Mesenchymal stem cell (in vitro differentiated cells and primary cell): ENCODE data around the gene SPATA20.

Experiments used
- DNase-seq: peaks from one replicate; pipeline ENCODE4 v3.0.0-alpha.2; 2013
- H2AFZ ChIP-seq: one replicate; pipeline ENCODE4 v1.6.1; 2013; ENCODE audit warnings: low read depth, mild to moderate bottlenecking, control low read depth, inconsistent platforms, low read length, moderate library complexity
- H2AK5ac ChIP-seq: 2 replicates; pipeline ENCODE4 v1.6.1; 2013; ENCODE audit warnings: low read length, moderate library complexity, mild to moderate bottlenecking, inconsistent platforms; ENCODE audit not compliant: severe bottlenecking
- H2BK120ac ChIP-seq: one replicate; pipeline ENCODE4 v1.6.1; 2013; ENCODE audit warnings: low read depth, mild to moderate bottlenecking, inconsistent platforms, low read length, moderate library complexity
- H2BK12ac ChIP-seq, 2 experiments: one replicate each; pipeline ENCODE4 v1.6.1; 2013; ENCODE audit warnings: inconsistent platforms in 2 of 2, low read length in 2 of 2, mild to moderate bottlenecking in 2 of 2, moderate library complexity in 2 of 2, control low read depth in 1 of 2
- H2BK15ac ChIP-seq: one replicate; pipeline ENCODE4 v1.6.1; 2013; ENCODE audit warnings: mild to moderate bottlenecking, low read depth, inconsistent platforms; ENCODE audit not compliant: poor library complexity, severe bottlenecking
- H2BK5ac ChIP-seq: 2 replicates; pipeline ENCODE4 v1.6.1; 2013; ENCODE audit warnings: low read depth, mild to moderate bottlenecking, low read length, control low read depth, inconsistent platforms; ENCODE audit not compliant: poor library complexity, severe bottlenecking
- H3K14ac ChIP-seq, 2 experiments: one replicate each; pipeline ENCODE4 v1.6.1; 2013; ENCODE audit warnings: inconsistent platforms in 2 of 2, low read length in 2 of 2, control low read depth in 1 of 2, mild to moderate bottlenecking in 1 of 2, moderate library complexity in 1 of 2
- H3K18ac ChIP-seq, 2 experiments: one replicate each; pipeline ENCODE4 v1.6.1; 2013; ENCODE audit warnings: inconsistent platforms in 2 of 2, low read length in 2 of 2, control low read depth in 1 of 2, low read depth in 1 of 2, mild to moderate bottlenecking in 1 of 2
- H3K23ac ChIP-seq, 2 experiments: one replicate each; pipeline ENCODE4 v1.6.1; 2013; ENCODE audit warnings: inconsistent platforms in 2 of 2, low read length in 2 of 2, mild to moderate bottlenecking in 2 of 2, moderate library complexity in 2 of 2, control low read depth in 1 of 2
- H3K27ac ChIP-seq: 2 replicates; pipeline ENCODE4 v1.5.1; 2013; ENCODE audit warnings: mild to moderate bottlenecking, moderate library complexity, low read length, control low read depth, inconsistent platforms; ENCODE audit not compliant: poor library complexity, severe bottlenecking
- H3K27me3 ChIP-seq, 2 experiments: 2 replicates each; pipeline versions ENCODE4 v1.6.1 to v1.7.0; 2013; ENCODE audit warnings: low read length in 2 of 2, mild to moderate bottlenecking in 2 of 2, moderate library complexity in 2 of 2, control low read depth in 1 of 2, inconsistent platforms in 1 of 2; ENCODE audit not compliant: control insufficient read depth in 1 of 2, insufficient read depth in 1 of 2
- H3K36me3 ChIP-seq, 2 experiments: 2 replicates each; pipeline versions ENCODE4 v1.6.1 to v1.7.0; 2013; ENCODE audit warnings: low read length in 2 of 2, control low read depth in 1 of 2, inconsistent platforms in 1 of 2, low read depth in 1 of 2, mild to moderate bottlenecking in 1 of 2; ENCODE audit not compliant: insufficient read depth in 2 of 2, control insufficient read depth in 1 of 2
- H3K4ac ChIP-seq, 2 experiments: one replicate each; pipeline ENCODE4 v1.6.1; 2013; ENCODE audit warnings: inconsistent platforms in 2 of 2, low read length in 2 of 2, mild to moderate bottlenecking in 2 of 2, moderate library complexity in 2 of 2, control low read depth in 1 of 2, low read depth in 1 of 2
- H3K4me1 ChIP-seq: 2 replicates; pipeline ENCODE4 v1.6.1; 2013; ENCODE audit warnings: low read depth, low read length, control low read depth; ENCODE audit not compliant: control insufficient read depth, insufficient read depth
- H3K4me2 ChIP-seq: 2 replicates; pipeline ENCODE4 v1.6.1; 2013; ENCODE audit warnings: low read length, mild to moderate bottlenecking, inconsistent platforms; ENCODE audit not compliant: poor library complexity, severe bottlenecking
- H3K4me3 ChIP-seq, 2 experiments: 2 replicates each; pipeline versions ENCODE4 v1.5.1 to v1.7.0; 2013; ENCODE audit warnings: low read length in 2 of 2, mild to moderate bottlenecking in 2 of 2, control low read depth in 1 of 2, low read depth in 1 of 2; ENCODE audit not compliant: insufficient read depth in 1 of 2
- H3K79me1 ChIP-seq: replicated peaks from 2 replicates; pipeline ENCODE4 v1.6.1; 2013; ENCODE audit warnings: mild to moderate bottlenecking, control low read depth, low read length, inconsistent platforms; ENCODE audit not compliant: poor library complexity, severe bottlenecking
- H3K9ac ChIP-seq: 2 replicates; pipeline ENCODE4 v1.7.0; 2013; ENCODE audit warnings: mild to moderate bottlenecking, low read length, moderate library complexity
- H3K9me3 ChIP-seq: 2 replicates; pipeline ENCODE4 v1.7.0; 2013; ENCODE audit warnings: mild to moderate bottlenecking, low read length; ENCODE audit not compliant: control insufficient read depth
- H4K8ac ChIP-seq: one replicate; pipeline ENCODE4 v1.6.1; 2013; ENCODE audit warnings: inconsistent platforms, mild to moderate bottlenecking, low read length, moderate library complexity
- H4K91ac ChIP-seq: one replicate; pipeline ENCODE4 v1.6.1; 2013; ENCODE audit warnings: mild to moderate bottlenecking, low read length, inconsistent platforms
- WGBS: methylation state at CpG from one replicate; pipeline ENCODE4 v1.1.7; 2013; ENCODE audit warnings: mixed read lengths; 5-methylcytosine and 5-hydroxymethylcytosine counted together

Gene SPATA20

DNA sequence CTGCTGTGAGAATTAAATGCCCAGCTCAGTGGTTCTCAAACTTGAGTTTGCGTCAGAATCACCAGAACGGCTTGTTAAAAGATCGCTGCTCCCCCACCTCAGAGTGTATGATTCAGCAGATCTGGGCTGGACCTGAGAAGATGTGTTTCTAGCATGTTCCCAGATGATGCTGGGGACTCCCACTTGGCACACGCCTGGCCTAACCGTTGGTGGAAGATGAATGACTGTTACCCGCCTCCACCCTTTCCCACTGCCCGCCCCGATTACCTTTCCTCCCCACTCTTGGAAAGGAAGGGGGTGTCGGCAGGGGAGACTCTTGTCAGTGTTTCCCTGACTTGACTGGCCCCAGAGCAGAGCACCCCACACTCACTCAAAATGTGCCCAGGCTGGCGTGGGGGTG, 58.5 kb downstream of the SPATA20 start:
- Histone ChIP-seq H3K27ac (no peak overlapping the region), H3K4ac (no peak overlapping the region), H3K18ac (no peak overlapping the region), H2AK5ac (no peak overlapping the region), H2BK12ac (no peak overlapping the region), H3K14ac (no peak overlapping the region), H2BK120ac (no peak overlapping the region), H3K27me3 (peaks cover 39 to 44% of the 10 kb centered on the region in 2 experiments), H3K4me1 (peaks cover 7% of the 10 kb centered on the region), H3K4me2 (no peak overlapping the region), H2BK15ac (peak overlapping the region; percentile 31), H2BK5ac (no peak overlapping the region), H3K4me3 (no peak overlapping the region), H4K8ac (no peak overlapping the region), H3K9ac (no peak overlapping the region), H4K91ac (no peak overlapping the region), H2AFZ (no peak overlapping the region), H3K9me3 (no peaks in the 10 kb centered on the region), H3K23ac (no peak overlapping the region), H3K79me1 (no peaks in the 10 kb centered on the region), H3K36me3 (no peaks in the 10 kb centered on the region)
- no peak for DNase-seq
- 89% methylated on average over 10 of the region's 10 CpGs for WGBS
